HG03521 (cell line): ENCODE measurements around the gene ALDH1A1.

ENCODE experiments used
- ATAC-seq: cut with Tn5 transposase; IDR thresholded peaks from one replicate; pipeline ENCODE4 v1.9.1; 2021; ENCODE audit warnings: mild to moderate bottlenecking, moderate library complexity; ENCODE audit not compliant: unreplicated experiment

The ALDH1A1 gene

GRCh38 chr9:72898784-72899733 lies 53.8 kb downstream of the ALDH1A1 start:
- ATAC-seq: no peak

- ATAC-seq: no peak
These were observed 54.5 kb downstream of the ALDH1A1 start for GRCh38 chr9:72898360-72898759.

DNA sequence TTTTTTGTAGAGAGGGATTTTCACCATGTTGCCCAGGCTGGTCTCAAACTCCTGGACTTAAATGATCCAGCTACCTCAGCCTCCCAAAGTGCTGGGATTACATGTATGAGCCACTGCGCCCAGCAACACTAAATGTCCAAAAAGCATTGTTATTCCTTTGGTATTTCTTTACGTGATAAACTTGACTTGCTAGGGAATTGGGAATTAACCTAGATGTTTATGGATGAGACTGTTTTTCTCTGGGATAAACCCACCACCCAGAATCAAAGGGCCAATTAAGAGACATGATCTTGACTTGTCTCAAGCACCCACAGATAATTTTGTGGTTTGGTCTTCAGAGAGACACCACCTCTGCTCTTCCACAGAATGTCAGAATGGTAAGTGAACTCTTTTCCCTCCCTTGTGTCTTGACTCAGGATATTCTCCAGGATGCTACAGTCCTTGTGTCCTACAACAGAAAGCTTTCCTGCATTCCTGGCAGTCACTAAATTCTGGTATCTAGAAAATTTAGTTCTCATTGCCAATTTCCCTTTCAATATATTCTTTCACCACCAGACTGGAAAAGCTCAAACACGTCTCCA lies 55.7 kb downstream of the ALDH1A1 start:
- ATAC-seq: no peak

- no peak for ATAC-seq
These were observed 56.4 kb downstream of the ALDH1A1 start for GRCh38 chr9:72896439-72896838.

DNA sequence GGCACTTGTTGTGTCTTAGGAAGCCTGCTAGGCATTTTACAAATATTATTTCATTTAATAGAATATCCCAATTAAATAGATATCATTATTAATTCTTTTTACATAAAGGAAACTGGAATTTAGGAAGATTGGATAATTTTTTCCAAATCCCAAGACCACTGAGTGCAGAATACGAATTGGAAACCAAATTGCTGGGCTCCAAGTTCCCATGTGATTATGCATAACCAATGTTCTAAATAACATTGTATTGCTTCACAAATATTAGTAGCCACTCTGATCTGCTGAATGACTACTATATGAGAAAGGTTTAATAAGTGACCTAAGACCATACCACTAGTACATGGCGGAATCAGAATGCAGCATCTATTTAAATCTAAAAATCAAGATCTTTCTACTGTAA lies 57.7 kb downstream of the ALDH1A1 start:
- no peak for ATAC-seq

DNA sequence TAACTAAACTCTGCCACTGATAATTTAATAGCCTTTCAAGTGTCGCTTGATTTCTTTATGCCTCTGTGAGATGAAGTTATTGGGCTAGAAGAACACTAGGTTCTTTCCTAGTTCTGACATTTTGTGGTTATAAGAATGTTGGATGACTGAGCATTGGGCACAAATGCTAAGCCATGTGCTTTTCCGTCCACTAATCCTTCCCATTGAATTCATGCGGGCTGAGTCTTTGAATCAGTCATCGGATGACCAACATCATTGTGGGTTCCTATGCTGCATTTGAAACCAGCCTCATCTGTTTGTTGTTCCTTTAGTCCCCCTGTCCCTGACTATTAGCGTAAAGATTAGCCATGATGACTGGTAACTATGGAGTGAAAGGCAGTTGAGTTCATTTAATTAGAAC lies 58.5 kb downstream of the ALDH1A1 start:
- ATAC-seq: no peak

DNA sequence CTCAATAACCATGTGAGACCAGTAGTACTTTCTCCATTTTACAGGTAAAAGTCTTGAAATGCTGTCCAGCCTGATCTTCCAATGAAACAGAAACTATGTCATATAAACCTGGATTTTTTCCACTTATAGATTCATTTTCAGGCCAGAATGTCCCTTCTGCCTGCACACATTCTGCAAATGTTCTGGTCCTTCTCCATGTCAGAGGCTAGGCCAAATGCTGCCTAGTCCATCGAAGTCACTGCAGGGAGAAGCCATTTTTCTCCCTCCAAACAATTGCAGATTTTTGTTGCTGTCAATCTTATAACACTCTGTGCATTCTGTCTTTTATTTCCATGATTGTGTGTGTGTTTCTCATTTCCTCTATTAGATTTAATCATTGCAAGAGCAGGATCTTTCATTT lies 59.4 kb downstream of the ALDH1A1 start:
- ATAC-seq: no peak

DNA sequence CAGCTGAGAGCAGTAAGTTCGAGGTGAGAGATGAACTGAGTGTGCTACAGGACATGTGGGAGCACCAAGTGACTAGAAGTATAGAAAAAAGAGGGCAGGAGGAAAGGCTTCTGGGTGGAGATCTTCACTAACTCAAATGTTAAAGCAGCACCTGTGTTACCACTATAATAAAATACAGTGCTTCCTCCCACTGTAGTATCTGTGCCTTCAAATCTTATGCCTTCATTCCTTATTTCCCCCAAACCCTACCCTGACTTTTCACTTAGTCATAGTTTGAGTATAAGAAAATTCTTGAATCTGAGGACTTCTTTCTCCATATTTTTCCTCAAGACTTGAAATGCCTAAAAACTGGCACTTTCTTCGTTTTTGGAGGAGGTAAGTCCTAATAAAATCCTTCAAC lies 61.8 kb downstream of the ALDH1A1 start:
- ATAC-seq: no peak

DNA sequence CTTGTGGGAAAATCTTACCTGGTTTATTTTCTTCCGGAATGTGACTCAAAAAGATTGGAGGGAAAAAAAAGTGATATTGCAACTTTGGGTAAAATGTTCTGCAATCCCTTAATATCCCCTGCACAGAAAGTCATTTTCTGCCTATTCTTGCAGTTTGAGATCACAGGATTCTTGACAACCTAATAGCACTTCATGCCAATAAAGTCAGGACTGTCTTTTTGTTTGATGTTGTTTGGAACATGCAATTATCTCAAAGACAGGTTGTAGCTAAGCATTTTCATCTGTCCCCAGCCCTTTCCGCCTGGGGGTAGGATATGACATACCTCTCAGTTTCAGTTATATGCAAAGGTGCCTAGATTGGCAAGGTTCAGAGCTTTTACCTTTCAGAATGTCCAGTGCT lies 63.9 kb downstream of the ALDH1A1 start:
- ATAC-seq: no peak

- no peak for ATAC-seq
These were observed 64.8 kb downstream of the ALDH1A1 start for GRCh38 chr9:72888067-72888466.

DNA sequence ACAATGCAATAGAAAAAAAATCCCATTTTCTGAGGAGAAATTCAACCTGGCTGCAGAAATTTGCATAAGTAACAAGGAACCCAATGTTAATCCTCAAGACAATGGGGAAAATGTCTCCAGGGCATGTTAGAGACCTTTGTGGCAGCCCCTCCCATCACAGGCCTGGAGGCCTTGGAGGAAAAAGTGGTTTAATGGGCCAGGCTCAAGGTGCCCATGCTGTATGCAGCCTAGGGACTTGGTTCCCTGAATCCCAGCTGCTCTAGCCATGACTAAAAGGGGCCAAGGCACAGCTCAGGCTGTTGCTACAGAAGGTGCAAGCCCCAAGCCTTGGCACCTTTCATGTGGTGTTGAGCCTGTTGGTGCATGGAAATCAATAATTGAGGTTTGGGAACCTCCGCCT lies 66.5 kb downstream of the ALDH1A1 start:
- ATAC-seq: no peak

DNA sequence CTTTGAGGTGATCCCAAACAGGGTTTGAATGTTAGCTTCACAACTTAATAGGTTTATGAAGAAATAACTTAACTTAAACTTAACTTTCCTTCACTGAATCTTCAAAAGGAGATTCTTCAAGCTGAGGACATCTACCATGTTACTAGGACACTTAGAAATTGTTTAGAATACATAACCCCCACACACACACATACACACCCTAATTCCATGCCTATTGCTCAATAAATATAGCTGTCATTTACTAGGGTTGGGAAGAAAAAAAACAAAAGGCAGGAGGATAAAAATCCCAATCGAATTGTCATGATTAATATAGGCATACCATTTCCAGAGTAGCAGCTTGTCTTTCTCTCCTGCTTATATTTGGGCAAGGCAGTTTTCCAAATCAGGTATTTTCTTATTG lies 68.3 kb downstream of the ALDH1A1 start:
- ATAC-seq: no peak

GRCh38 chr9:72883875-72884274 lies 69.0 kb downstream of the ALDH1A1 start:
- no peak for ATAC-seq

DNA sequence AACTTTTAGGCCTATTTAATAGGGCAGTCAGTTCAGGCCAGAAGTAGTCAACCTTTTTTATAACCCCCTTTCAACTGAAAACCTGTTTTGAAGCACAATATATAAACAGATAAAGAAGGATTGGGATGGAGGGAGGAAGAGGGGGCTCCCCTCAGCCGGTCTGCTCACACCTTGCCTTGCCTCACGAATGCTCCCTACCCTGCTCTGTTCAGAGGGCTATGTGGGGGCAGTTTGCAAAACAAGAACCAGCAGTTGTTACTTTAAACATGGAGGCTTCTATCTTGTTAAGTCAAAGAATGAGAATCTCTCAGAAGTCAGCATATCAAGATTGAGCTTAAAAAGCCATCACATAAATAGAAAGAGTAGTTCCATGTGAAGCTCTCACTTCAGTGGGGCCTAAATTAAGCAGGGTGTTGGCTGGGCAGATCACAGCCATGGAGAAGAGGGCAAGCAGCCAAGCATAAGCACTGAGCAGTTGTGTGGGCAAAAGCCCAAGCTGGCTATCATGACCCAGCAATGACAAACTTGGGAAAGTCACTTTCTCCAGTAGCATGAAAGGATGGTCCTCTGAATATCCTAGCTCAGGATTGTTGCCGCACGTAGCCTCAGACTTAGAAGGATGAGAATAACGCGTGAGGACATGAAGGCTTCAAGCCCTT lies 70.6 kb downstream of the ALDH1A1 start:
- ATAC-seq: no peak

DNA sequence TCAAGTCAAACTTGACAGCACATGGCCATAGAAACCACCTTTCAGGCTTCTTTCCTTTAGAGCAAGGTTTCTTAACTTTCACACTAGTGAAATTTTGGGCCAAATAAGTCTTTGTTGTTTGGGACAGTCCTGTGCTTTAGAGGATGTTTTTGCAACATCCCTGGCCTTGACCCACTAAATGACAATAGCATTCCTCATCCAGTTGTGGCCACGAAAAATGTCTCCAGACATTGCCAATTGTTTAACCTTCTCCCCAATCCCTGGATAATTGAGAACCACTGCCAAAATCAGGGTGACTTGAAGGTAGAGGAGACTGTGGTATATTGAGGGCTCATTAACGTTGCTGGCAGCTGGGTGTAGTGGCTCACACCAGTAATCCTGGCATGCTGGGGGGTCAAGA lies 72.0 kb downstream of the ALDH1A1 start:
- ATAC-seq: no peak

DNA sequence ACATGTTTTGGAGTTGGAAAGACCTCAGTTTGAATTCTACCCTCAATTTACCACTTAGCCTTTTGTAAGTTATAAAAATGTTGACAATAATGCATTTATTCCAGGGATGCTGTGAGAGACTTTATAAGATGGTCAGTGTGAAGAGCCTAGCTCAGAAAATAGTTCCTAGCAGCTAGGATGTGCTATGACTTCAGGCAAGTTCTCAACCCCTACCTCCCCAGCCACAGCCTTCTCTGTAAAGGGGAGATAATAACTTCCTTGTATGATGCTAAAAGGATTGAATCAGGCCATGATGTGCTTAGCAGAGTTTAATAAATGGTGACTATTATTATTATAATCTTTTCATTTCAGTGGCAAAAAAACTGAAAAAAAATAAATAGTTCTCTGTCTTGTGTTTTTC lies 77.6 kb downstream of the ALDH1A1 start:
- ATAC-seq: no peak

DNA sequence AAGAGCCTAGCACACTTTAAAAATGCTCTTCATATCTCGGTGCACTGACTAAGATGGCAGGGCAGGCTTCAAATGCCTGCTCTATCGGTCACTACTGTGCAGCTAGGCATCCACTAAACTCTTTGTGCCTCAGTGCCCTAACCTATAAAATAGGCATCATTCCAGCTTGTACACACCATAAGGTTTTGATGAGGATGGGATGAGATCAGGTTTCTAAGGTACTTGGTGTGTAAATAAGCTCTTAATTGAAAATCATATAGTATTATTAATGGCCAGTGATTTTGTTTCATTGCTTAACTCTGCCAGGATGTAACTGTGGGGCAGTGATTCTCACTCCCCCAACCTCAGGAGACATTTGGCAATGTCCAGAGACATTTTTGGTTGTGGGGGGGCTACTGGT lies 78.5 kb downstream of the ALDH1A1 start:
- ATAC-seq: no peak

DNA sequence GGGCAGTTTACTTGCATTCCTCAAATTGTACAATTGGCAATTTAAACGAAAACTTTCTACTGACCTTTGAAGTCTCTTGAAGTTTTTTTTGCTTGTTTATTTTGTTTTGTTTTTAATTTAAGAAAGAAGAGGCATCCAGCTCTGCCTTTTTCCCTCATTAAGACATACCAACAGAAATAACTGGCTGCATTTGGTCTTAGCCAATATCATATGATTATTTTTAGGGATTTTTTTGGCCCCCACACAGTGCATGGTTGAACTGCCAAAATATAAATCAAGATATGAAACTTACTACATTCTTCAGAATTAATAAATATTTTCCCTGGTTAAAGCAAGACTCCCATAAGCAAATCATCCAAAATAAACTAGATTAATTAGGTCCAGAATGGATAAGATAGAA lies 79.4 kb downstream of the ALDH1A1 start:
- ATAC-seq: no peak

DNA sequence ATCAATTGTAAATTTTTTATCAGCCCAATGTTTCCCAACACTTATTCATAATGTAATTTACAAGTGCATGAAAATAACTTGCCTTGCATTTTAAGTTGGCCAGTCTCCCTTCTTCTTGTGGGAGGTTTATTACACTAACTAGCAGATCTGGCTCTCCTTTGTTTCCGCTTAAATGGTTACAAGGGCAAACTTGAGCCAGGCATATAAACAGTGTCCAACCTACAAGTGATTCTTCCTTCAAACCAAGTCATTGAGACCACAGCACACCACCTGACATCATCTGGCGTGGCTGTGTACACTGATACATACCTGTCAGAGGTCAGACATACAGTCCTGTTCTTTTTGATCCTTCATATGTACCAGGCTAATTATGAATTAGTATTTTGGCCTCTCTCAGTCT lies 80.1 kb downstream of the ALDH1A1 start:
- no peak for ATAC-seq

- no peak for ATAC-seq
These were observed 81.2 kb downstream of the ALDH1A1 start for GRCh38 chr9:72871685-72872084.

DNA sequence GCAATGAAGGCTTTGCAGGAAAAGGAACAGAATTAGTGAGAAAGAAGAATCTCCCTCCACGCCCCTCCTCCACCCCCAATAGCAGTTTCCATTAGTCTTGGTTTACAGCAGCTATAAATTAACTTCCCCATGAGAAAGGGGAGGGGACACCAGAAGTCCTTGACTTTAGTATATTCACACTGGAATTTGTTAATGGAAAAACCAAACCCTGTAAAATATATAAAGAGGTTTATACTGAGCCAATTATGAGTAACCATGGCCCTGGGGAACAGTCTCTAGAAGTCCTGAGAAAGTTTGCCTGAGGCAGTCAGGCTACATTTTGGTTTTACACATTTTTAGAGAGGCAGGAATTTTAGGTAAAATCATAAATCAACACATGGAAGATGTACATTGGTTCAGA lies 88.5 kb downstream of the ALDH1A1 start:
- no peak for ATAC-seq
